Tibial nerve (tissue), 4 donors: ENCODE data around the gene CYP19A1.

ENCODE experiments used
- CTCF ChIP-seq, 5 experiments: fragments of 200-600 bp in 3 of 5; fragments of 450-650 bp in 2 of 5; sonication (generic) in 3 of 5; IDR thresholded peaks; one replicate each; pipeline ENCODE4 v1.5.1; 2016 to 2019; ENCODE audit warnings: antibody characterized with exemption in 5 of 5, mild to moderate bottlenecking in 3 of 5, moderate library complexity in 2 of 5
- EP300 ChIP-seq, 2 donors: sonication (generic); formaldehyde crosslinking; IDR thresholded peaks; one replicate each; pipeline ENCODE4 v1.6.1; 2017; ENCODE audit warnings: antibody characterized with exemption in 2 of 2, mild to moderate bottlenecking in 1 of 2
- POLR2A ChIP-seq, 2 donors: fragments of 450-650 bp; IDR thresholded peaks; one replicate each; pipeline ENCODE4 v1.6.1; 2017; ENCODE audit warnings: antibody characterized with exemption in 2 of 2, mild to moderate bottlenecking in 2 of 2, moderate library complexity in 2 of 2

GRCh38 chr15:51193526-51193925, 144.9 kb downstream of the CYP19A1 start:
- TF ChIP-seq CTCF (IDR thresholded peaks at IDR 0.05) (no peak), POLR2A (IDR thresholded peaks at IDR 0.05) (no peak), EP300 (IDR thresholded peaks at IDR 0.05) (no peak)
